CMK (cell line): ENCODE results near the gene DISP3.

Experiments used
- DNase-seq: peaks from one replicate; pipeline ENCODE4 v3.0.0-alpha.2; 2010; ENCODE audit warnings: low read depth

DISP3 gene

DNA sequence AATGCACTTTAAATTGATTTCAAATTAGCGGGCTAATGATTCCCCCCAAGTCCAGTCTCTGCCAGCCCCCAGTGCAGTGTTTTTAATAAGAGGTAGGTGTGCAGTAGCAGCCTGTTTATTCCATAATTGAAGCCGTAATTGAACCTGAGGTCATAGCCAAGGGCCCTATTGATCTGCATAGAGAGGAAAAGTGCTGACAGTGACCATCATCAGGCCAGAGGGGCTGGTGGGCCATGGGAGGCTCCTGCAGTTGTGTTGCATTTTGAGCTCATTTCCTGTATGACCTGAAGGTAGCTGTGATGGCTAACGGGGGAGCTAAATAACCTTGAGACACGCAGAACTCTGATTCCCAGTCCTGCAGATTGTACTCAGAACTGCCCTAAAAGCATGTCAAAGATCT lies 67.5 kb downstream of the DISP3 start:
- no peak for DNase-seq

DNA sequence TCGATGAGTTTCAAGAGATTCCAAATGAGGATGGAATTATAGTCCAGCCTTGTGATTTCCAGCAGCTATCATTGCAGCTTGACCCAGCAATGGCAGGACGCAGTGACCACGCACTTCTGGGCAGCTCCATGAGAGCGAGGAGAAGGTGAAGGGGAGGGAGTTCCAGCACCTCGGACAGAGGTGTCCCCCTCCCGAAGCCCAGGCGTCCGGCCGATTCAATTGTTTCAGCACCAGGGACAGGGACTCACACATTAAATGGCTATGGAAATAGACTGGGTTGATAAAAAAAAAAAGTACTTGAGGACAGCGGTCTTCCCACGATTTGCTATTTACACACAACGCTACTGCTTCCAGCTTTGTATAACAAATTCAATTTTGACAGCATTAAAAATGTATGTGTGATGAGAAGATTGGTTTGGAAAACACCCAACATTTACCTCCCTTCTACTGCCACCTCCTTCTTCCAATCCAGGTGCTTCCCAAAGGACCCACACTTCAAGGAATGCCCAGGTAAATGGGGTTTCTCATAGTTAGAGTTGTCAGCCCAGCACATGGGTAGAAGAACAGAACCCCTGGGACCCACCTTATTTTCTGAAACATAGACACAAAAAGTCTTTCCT lies 71.8 kb downstream of the DISP3 start:
- peak; percentile 30 for DNase-seq

DNA sequence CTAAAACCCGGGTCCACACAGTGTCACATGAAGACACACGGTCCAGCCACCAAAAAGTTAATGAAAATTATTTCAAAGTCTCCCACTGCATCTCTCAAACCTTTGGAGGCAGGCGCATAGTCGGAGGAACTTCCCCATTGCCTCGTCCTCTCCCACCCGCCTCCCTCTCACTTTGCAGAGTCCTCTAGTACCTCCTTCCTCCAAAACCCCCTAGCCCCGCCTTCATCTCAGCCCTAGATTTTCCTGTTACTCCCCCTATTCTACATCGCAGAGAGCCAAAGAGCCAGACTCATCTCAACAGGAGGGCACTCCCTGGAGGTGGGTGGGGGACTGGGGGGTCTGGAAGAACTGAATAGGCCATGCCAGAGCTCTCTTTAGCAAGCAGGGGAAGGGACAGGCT lies 79.3 kb downstream of the DISP3 start:
- no peak for DNase-seq

DNA sequence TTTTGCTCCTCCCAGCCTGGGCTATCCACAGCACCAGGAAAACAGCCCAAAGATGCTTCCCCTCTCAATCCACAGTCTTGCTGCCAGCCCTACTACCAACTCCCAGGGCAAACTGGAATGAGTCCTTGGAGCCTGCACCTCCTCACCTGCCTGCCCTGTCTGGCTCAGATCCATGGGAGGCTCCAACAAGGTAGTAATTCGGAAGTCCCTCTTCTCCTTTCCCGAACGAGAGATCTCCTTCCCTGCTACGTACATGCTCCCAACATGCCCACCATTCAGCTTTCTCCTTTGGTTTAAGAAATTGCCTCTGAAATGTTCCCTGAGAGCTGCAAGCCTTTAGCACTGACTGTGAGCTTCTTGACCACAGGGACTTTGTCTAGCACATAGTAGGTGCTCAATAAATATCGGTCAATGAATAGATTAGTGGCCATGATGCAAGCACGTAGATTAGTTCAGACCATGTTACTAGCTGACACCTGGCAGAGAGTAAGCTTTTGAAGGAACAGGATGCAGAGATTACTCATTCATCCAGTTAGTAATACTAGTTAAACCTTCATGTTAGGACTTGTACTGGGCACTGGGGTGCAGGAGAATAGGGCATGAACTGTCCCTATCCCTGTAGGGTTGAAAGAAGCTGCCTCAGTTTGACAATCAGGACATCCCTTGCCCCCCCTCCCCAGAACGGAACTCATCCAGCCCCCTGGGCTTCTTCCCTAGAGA lies 80.1 kb downstream of the DISP3 start:
- DNase-seq, result no peak

DNA sequence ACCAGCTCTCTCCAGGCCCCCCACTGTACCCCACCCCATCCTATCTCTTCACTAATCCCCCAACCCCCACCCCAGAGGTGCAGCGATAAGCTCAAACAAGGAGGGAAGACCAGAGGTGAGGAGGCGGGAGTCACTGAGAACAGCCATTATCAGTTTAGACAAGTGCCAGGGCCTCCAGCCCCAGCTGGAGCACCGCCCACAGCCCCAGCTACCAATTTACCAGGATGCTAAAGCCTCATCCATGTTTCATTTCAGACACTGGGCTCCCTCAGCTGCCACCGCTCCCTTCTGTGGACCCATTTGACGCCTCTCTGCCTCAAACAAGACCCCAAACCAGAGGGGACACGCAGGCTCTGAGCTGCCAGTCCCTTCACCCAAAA lies 80.6 kb downstream of the DISP3 start:
- no peak for DNase-seq

DNA sequence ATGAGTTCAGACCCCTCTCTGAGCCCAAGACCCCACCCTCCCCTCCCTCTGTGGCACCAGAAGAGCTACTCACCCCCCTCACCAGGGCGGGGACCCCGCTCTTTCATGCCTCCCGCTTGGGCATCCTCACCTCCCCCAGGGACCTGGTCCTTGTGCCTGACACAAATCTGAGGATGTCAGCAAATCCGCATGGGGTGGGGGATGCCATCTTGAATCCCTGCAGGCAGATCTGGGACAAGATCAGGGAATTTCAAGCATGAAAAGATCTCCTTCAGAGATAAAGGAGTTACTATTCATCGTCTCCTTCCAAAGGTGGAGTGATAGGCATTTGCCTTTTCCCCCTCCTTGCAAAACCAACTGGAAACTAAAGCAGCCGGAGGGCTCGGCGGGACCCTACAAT lies 81.1 kb downstream of the DISP3 start:
- no peak for DNase-seq

DNA sequence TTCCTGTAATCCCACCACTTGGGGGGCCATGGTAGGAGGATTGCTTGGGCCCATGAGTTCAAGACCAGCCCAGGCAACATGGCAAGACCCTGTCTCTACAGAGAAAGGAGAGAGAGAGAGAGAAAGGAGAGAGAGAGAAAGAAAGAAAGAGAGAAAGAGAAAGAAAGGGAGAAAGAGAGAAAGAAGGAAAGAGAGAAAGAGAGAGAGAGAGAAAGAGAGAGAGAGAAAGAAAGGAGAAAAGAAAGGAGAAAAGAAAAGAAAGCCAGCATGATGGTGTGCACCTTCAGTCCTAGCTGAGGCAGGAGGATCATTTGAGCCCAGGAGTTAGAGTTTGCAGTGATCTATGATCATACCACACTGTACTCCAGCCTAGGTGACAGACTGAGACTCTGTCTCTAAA lies 82.8 kb downstream of the DISP3 start:
- no peak for DNase-seq

DNA sequence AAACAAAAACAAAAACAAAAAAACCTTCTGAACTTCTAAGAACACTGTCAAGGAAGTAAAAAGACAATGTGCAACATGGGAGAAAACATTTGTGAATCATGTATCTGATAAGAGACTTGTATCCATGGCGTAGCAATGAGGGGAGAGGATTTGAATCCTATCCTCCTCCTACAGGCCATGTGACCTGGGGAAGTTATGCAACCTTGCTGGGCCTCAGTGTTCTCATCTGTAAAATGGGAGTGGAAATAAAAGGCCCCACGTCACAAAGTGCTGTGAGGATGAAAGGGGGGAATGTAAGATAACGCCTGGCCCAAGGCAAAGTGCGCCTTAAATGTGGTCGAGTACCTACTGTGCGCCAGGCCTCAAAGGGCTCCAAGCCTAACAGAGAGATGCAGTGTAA lies 83.7 kb downstream of the DISP3 start:
- no peak for DNase-seq

DNA sequence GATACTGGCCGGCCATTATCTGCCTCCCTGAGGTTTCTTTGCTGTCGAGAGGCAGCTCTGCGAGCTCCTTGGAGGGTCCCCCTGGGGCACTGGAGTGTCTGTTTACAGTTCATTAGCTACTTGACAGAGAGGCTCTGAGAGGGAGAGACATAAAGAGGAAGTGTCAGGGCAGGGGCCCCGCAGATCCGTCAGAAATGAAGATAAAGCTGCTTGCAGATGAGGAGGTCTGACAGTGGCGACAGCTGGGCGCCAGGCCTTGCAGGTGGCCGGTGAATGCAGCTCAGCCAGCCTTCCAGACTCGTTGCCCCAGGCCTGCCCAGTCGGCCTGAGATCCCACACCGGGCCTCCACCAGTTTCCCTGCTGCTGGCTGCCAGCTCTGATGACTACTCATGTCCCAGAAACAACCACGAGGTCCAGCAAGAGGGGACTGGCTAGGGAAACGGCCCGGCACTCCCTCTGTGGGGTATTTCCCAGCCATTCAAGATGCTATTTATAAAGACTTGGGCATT lies 84.7 kb downstream of the DISP3 start:
- peak; percentile 45 for DNase-seq

DNA sequence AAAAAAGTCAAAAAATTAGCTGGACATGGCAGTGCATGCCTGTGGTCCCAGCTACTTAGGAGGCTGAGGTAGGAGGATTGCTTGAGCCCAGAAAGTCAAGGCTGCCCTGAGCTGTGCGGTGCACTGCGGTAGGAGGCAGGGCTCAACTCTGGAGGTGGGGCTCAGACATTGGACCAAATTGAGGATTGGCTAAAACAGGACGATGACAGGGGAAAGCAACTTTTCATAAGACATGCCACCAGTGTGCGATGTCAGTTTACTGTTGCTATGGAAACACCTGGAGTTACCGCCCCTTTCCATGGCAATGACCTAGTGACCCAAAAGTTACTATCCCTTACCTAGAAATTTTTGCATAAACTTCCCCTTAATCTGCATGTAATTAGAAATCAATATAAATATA lies 85.3 kb downstream of the DISP3 start:
- DNase-seq, result no peak

DNA sequence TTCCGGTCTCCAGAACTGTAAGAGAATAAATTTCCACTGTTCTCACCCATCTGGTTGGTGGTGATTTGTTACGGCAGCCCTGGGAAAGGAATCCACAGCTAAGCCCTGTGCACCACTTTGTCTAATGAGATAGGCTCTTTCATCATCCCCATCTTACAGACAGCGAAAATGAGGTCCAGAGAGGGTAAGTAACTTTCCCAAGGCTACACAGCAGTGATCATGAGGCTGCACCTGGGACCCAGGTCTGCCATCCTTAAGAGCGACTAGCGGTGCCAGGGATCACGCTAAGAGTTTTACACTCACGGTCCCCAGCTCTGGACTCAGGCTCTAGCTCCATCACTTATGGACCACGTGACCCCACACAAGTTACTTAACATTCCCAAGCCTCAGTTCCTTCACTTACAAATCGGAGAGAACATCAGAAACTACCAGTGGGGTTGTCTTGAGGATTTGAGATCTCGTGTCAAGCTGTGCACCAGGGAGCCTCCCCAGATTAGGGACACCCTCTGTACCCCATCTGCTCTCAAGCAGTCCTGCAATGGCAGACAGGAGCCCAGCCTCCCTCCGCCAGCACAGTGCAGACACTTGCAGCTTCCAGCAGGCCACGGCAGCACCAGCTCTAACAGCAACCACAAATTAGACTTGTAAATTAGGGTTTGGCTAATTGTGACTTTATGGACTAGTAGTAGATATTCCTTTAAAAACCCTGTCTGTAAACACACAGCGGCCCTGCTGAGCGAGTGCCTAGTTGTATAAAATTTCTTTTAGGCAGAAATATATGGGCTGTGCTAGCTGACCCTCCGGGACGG lies 87.3 kb downstream of the DISP3 start:
- DNase-seq, result no peak

DNA sequence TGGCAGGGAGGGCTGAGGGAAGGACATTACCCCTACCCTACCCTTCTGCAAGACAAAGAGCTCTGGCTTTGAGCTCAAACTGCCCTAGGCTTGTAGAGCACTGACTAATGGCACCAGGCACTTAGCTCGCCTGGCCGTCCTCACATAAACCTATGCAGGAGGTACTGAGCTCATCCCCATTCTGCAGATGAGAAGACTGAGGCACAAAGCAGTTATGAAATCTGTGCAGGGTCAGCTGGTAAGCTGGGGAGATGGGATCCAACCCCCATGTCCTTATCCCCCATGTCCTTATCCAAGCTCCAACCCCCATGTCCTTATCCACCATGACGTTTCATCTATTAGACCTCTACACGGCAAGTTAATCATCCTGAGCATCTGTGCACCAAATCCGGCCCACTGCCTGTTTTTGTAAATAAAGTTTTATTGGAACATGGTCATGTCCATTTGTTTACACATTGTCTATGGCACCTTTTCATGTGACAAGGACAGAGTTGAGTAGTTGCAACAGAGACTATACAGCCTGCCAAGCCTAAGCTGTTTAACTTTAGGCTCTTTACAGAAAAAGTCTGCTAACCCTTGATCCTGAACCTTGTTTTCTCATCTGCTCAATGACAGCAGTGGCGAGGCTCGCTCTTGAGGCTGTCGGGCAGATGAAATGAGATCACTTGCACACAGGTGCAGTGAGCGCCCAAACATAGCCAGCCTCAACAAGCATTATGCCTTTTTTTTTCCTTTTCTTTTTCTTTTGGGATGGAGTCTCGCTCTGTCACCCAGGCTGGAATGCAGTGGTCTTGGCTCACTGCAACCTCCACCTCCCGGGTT lies 88.5 kb downstream of the DISP3 start:
- DNase-seq, result no peak

DNA sequence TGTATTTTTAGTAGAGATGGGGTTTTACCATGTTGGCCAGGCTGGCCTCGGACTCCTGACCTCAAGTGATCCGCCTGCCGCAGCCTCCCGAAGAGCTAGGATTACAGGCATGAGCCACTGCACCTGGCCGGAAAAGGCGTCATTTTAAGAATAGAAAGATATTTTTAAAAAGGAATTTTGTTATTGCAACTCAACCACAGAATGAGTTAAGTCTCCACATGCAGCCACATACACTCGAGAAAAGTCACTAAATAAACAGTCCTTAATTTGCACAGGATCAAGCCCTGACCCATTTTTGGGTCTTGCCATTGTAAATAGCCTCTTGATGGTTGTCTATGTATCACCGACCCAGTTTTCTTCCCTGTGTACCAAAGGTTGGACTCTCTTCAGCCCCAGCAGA lies 89.7 kb downstream of the DISP3 start:
- no peak for DNase-seq

DNA sequence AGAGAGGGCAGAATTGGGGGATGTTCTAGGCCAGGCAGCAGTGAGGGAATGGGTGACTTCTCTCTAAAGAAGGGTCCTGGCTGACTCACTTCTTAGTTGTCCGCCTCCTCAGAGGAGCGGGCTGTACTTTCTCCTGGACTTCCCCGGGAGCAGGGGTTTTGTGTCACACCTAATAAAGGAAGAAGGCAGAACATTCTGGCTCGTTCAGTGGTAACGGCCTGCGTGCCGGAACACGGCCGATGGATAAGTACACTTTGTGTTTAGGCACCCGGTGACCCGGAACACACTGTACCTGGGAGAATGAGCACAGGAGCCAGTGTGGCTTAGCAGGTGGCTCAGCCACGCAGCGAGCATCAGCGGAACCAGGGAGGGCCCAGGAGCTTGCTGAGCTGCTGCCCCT lies 90.6 kb downstream of the DISP3 start:
- DNase-seq, result no peak

DNA sequence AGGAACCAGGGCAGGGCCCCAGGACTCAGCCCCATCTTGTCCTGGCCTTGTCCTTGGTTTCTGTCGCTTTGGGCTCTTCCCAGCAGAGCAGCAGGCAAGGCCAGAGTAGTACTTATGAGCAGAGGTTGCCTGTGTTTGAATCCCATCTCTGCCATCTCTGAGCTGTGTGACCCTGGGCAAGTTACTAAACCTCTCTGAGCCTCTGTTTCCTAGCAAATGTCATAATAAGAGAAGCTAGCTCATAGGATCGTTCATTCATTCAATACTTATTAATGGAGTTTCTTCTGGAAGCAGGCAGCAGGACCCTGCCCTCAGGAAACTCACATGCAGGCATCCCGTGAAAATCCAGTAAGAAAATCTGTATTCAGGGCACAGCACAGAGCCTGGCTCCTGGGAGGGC lies 91.0 kb downstream of the DISP3 start:
- DNase-seq, result no peak

DNA sequence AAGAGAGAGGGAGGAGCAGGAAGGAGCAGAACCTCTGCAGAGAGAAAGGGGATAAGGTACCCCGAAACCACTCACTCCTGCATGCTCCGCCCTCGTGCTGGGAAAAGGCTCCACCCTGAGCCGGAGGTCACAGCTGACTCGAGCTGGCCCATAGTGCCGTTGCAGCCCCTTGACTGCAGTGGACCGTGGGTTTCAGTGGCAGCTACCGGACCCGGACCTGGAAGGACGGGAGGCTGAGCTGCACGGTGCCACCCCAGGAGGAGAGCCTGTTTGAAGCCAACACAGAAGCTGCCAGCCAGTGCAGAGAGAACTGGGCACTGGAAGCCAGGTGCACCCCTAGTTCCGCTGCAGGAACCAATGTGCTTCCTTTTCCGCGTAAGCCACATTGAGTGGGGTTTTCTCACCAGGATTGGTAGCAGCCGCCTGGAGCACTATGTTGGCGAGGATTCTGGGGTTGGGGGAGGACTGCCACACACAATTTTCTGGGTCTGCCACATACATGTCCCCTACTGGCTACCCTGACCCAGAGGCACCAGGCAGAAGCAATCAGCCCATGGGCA lies 91.9 kb downstream of the DISP3 start:
- no peak for DNase-seq

DNA sequence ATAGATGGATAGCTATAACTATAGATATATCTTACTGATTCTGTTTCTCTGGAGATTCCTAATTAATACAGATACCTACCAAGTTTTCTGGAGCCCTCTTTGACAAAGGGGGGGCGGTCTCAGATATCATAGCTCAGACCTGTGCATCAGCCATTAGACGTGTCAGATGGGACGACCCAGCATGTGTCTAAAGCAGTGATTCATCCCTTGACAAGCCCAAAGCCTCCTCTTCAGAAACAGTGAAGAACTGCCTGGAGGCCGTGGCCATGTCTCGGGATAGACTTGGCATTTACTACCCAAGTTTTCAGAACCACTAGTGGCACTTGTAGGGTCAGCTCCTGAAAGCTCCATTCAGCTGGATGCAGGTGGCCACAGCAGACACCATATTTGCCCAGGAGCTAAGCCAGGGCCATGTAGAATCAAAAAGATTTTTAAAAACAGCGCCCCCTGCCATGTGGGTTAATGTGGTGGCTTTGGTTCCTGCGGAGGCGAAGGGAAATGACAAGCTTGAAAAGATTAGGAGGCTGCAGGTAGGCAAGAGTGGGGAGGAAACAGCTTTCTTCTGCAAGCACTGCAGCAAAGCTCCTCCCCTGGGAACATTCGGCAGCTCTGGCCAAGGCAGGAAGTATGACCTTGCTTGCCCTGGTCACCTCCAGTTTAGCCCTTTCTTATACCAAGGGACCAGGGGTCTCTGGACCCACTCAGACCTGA lies 93.1 kb downstream of the DISP3 start:
- DNase-seq, result no peak

DNA sequence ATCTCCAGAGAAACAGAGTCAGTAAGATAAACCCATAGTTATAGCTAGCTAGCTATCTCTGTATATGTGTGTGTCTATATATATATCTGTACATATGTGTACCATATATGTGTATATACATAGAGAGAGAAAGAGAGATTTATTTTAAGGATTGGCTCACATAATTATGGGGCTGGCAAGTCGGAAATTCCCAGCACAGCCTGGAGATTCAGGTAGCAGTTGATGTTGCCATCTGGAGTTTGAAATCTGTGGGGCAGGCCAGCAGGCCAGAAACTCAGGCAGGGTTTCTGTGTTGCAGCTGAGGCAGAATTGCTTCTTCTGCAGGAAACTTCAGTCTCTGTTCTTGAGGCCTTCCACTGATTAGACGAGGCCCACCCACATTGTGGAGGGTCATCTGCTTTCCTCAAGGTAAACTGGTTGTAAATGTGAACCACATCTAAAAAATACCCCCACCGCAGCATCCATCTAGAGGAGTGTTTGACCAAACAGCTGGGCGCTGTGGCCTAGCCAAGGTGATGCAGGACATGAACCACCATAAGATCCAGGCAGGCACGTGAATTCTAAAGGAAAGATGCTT lies 94.2 kb downstream of the DISP3 start:
- no peak for DNase-seq

DNA sequence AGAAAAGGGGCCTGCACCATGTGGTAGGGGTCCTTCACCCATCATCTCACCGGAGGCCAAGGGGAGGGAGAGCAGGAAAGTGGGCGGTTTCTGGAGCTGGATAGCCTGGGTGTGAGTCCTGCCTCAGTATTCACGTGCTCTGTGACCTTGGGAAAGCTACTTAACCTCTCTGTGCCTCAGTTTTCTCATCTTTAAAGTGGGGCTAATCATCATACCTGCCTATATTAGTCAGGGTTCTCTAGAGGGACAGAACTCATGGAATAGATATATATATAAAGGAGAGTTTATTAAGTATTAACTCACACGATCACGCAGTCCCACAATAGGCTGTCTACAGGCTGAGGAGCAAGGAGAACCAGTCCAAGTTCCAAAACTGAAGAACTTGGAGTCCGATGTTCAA lies 96.6 kb downstream of the DISP3 start:
- DNase-seq, result no peak

DNA sequence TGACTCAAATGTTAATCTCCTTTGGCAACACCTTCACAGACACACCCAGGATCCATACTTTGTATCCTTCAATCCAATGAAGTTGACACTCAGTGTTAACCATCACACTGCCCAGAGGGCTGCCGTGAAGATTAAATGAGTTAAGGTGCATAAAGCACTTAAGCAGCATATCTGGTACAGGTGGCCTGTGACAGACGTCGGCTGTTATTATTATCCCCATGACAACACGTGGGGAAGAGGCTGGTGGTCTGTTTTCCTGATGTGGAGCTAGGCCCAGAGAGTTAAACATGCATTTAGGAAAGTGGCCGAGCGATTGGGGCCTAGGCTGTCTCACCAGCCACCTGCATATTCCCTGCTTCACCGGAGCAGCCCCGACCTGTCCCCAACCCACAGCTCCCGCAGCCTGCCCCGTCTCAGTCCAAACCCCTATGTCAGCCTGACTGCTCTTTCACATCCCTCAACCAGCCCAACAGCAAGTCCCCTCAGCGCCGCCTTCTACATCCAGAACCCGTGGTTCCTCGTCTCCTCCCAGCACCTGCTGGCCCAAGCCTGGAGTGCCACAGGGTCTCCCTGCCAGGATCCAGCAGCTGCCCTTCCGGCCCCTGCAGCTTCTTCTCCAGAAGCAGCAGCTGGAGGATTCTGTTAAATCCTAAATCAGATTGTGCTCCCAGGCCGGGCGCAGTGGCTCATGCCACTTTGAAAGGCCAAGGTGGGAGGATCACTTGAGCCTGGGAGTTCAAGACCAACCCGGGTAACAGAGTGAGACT lies 97.3 kb downstream of the DISP3 start:
- no peak for DNase-seq
